ENCODE results near the gene SYNRG.
"Not testable (repeated sequence)": the region's sequence is repeated elsewhere in the genome, so short reads cannot be mapped to it uniquely, and the experiment has no call there.

Gene SYNRG

DNA sequence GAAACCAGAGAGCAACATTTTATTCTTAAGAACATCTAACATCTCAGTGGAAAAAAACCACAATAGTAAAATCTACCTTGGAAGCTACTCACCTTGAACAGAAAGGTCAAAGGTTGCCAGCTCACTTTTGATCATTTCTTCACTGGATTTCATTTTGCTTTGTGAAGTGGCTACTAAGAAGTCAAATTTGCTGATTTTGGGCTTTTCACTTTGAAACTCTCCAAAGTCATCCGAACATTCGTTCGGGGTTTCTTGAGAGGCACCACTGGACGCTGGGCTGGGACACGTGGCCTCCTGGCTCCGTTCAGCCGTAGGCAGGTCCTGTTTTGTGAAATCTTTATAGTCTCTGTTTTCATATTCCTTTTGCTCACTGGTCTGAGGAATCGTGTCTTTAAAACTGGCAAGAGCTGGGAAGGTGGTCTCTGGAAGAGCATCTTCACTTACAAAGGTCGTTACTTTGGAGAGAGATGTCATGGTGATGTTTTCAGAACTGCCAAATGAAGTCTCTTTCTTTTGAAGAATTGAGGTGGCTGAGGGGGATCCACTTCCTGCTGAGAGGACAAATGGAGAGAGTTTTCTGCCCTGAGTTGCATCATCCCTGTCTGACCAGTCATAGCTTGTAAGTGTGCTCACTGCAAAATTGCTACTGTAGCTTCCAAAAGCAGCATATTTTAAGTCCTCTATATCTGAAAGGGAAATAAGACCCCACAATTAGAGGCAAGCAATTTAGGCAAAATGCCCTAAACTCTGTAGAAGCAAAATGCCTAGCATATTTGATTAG is 67.1 kb downstream of the SYNRG start:
- no peak for DNase-seq

GRCh38 chr17:37538981-37539659 is 70.1 kb downstream of the SYNRG start:
- no peak for DNase-seq

- DNase-seq, result no peak
These were observed 73.3 kb downstream of the SYNRG start for GRCh38 chr17:37535906-37536305.

DNA sequence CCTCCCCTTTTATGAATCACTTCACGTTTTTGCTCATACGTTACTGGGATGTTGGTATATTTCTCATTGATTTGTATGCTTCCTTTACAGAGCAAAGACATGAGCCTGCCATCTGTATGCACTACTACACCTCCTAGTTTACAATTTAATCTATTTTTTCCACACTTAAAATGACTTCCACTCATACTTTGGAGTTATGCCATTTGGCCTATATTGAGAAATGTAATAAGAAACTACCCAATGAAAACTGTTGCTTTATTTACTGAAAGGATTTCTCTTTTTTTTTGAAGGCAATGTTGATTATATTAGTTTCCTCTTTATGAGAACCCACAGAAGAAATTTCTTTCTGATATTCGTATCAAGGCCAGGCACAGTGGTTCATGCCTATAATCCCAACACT is 76.5 kb downstream of the SYNRG start:
- no peak for DNase-seq

DNA sequence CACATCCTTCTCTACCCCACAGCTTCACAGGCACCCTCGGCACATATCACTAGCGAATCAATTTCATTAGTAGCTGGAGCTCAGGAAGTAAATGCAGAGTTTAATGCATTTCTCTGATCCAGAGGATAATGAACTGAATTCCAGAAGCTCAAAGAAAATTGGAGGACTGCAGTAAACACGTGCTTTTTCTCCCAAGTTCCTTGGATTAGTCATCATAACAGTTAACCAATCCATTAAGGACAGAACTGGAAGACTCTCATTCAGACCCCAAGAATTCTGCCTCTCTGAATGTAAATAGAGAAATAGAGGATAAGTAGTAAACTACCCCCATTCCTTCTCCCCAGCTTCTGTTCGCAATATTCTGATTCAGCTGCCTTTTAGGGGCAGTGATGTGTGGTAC is 78.8 kb downstream of the SYNRG start:
- no peak for DNase-seq

DNA sequence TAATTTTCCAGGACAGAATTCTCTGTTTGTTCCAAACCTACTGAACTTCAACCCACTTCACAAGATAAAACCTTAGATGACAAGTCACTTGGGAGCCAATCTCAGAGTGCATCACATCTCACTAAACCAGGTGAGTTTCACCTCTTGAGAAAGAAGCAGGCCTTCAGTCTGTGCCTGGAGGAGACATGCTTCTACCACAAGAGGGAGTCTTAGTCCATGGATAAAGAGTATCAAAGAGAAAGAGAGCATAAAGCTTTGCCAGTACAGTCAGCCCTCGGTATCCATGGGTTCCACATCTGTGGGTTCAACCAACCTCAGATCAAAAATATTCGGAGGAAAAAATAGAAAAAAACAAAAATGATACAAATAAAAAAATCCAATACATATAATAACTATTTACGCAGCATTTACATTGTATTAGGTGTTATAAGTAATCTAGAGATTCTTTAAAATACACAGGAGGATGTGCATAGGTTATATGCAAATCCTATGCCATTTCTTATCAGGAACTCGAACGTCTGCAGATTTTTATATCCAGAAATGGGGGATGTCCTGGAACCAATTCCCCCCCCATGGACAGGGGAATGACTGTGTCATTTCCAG is 81.9 kb downstream of the SYNRG start:
- DNase-seq, result no peak

GRCh38 chr17:37523715-37524219 is 85.5 kb downstream of the SYNRG start:
- DNase-seq, result no peak

DNA sequence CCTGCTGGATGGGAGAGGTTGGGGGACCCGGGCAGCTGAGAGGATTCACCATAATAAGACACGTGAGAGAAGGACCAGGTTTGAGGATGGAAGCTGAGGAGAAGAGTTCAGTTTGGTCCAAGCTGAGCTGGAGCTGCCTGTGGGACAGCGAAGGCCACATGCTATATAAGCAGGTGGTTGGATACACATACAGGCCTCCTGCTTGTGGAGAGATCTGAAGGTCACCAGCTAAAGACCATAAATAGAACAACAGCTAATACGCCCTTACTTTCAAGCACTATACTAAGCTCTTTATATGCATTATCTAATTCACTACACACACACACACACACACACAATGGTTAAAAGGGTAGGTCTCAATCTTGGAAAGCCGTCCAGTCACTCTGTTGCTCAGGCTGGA is 87.4 kb downstream of the SYNRG start:
- DNase-seq, result no peak

- DNase-seq, result no peak
These were observed 89.0 kb downstream of the SYNRG start for GRCh38 chr17:37520174-37520573.

GRCh38 chr17:37519251-37519985 is 89.8 kb downstream of the SYNRG start:
- no peak for DNase-seq

DNA sequence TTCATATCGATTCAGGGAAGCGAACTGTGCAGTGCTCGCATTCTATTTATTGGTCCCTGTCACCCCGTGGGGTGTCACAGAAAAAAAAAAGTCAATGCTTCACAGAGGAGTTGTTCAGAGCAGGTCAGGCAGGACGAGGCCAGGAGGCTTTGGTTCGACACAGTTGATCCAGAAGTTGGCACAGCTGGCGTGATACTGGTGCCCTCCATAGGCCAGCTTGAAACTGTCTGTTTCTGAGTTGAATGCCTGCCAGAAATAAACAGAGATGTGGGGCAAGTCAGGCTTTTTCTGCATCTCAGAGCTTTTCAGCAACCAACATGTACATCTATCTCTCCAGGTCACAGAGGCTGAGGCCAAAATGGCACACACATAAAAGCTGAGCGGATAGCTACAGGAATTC is 90.4 kb downstream of the SYNRG start:
- no peak for DNase-seq

DNA sequence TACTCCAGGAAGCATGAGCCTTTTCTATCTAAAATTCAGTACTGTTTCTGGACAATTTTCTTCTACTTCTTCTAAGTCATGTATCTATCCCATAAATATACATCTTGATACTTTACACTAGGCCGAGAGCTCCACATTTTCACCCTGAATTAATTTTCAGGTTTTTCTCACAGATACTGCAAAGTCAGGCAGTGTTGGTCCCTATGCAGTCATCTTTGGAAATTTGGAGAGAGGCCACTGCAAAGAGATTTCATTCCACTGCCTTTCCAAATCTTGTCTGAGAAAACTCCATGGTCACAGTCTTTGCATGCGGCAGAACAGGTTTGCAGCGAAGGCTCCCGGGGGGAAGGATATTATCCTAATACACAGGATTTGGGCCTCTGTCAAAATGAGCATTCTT is 91.3 kb downstream of the SYNRG start:
- DNase-seq, result no peak

GRCh38 chr17:37516127-37516571 is 93.1 kb downstream of the SYNRG start:
- DNase-seq, result no peak

DNA sequence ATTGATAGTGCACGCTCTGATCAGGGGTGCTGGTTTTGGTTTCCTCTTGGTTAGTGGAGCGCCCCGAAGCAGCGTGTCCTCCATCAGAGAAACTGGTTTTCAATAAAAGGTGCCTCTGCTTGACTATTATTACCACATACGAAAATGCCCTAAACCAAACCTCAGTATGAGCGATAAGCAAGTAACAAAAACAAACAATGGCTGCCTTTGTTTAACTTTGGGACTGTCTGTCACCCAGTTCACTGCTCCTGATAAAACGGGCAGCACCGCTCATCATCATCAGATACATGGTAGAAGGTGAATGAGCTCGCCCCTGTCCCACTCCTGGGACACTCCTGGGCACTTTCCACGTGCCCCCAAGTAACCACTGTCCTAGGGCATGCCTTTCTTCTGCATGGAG is 95.5 kb downstream of the SYNRG start:
- DNase-seq, result no peak

DNA sequence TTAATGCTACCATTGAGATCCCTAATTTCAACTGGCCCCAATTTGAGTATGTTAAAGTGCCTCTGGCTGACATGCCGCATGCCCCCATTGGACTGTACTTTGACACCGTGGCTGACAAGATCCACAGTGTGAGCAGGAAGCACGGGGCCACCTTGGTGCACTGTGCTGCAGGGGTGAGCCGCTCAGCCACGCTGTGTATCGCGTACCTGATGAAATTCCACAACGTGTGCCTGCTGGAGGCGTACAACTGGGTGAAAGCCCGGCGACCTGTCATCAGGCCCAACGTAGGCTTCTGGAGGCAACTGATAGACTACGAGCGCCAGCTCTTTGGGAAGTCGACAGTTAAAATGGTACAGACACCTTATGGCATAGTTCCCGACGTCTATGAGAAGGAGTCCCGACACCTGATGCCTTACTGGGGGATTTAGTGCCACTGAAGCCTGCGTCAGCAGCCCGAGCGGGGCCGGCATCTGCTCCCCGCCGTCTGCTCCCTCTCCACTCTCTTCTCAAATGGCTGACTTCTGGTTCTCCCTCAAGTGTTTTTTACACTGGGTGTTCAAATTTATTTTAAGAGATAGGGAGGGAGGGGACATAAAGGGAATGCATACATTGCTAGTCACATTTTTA is 96.7 kb downstream of the SYNRG start:
- no peak for DNase-seq

- not testable (repeated sequence) for DNase-seq
These were observed 97.6 kb downstream of the SYNRG start for GRCh38 chr17:37511642-37512041.

- DNase-seq, result no peak
These were observed 99.2 kb downstream of the SYNRG start for GRCh38 chr17:37510056-37510455.

DNA sequence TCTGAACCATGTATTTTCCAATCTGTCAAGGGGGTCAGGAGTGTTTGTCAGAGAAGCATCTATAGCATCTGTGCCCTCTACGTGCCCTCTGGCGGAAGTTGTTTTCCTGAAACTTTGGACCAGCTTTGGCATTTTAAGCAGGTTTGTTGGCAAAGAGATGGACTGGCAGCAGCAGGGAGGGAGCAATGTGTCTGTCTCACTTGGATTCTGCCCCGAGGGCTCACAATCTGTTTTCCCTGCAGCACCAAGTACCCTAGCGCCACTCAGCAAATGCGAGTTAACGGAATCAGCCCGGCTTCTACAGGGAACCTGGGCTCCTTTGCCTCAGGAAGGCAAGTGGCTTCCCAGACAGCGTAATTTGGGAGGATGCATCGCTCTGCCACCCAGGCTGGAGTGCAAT is 102.1 kb downstream of the SYNRG start:
- no peak for DNase-seq

DNA sequence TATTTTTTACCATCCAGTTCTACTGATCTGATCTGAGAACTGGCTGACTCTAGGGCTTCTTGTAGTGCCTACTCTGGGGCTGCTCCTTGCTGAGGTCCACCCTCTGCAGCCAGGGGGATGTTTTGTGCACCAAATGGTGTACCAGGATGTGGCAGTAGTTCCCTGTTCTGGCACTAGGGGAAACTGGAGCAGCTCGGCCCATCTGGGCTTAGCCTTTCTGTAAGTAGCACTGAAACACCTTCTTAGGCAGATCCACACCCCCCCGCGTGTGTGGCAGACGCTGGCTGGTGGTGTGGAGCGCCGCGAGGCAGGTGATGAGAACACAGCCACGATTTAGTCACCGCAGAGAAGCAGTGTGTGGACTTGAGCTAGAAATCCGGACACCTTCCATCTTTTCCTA is 102.5 kb downstream of the SYNRG start:
- no peak for DNase-seq

DNA sequence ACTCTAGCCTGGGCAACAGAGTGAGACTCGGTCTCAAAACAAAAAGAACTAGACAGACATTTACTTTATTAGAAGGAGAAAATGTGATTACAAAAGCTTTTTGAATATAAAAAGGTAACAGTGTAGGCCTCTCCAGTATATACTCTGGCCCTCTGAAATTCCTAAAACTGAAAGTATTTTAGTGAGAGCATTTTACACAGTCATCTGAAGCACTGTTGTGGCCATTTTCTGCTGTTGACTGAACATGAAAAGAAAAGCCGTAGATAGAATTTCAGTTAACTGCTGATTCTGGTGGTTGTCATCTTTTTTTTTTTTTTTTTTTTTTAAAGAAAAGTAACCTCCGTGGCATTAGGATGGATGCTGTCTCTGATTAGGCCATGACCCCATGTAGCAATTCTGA is 103.9 kb downstream of the SYNRG start:
- no peak for DNase-seq

DNA sequence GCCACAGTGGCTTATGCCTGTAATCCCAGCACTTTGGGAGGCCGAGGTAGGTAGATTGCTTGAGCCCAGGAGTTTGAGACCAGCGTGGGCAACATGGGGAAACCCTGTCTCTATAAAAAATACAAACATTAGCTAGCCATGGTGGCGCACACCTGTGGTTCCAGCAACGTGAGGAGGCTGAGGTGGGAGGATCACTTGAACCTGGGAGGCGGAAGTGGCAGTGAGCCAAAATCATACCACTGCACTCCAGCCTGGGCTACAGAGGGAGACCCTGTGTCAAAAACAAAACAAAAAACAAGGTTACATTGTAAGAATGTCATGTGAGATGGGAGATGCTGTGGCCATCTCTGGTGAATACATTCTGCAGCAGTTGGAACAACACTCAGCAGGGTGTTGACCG is 106.1 kb downstream of the SYNRG start:
- DNase-seq, result no peak

- DNase-seq, result no peak
These were observed 106.9 kb downstream of the SYNRG start for GRCh38 chr17:37502009-37502936.
